ENCODE measurements around the gene SPANXD.
"Not testable (repeated sequence)": the region's sequence is repeated elsewhere in the genome, so short reads cannot be mapped to it uniquely, and the experiment has no call there.

SPANXD gene

GRCh38 chrX:141698639-141699038 is at the start of gene SPANXD:
SPANXD (minus strand) TSS chrX:141698739; CDS start chrX:141698405, 334 bp downstream.
- POLR2A ChIA-PET; DNase-seq (ENCODE audit: extremely low spot score); CTCF ChIA-PET: not testable (repeated sequence)

GRCh38 chrX:141742666-141743065 is 44.1 kb upstream of the SPANXD start:
- TF ChIP-seq FOXM1 (IDR thresholded peaks at IDR 0.05; ENCODE audit: borderline replicate concordance) (no peak), SP1 (IDR thresholded peaks at IDR 0.05) (no peak), FOXA1 (IDR thresholded peaks at IDR 0.05) (no peak), LEF1 (IDR thresholded peaks at IDR 0.05; ENCODE audit: borderline replicate concordance) (no peak), TARDBP (IDR thresholded peaks at IDR 0.05) (no peak)
- DNase-seq (ENCODE audit: extremely low spot score): no peak
- CTCF ChIA-PET: no interaction called here
- POLR2A ChIA-PET: no interaction called here

- no peak for DNase-seq (ENCODE audit: extremely low spot score)
- no peak for TF ChIP-seq CTBP1 (IDR thresholded peaks at IDR 0.05; ENCODE audit: borderline replicate concordance)
- TF ChIP-seq BHLHE40 (IDR thresholded peaks at IDR 0.05; ENCODE audit: borderline replicate concordance): no peak
- TF ChIP-seq LEF1 (IDR thresholded peaks at IDR 0.05; ENCODE audit: borderline replicate concordance): no peak
- TF ChIP-seq FOXK2 (IDR thresholded peaks at IDR 0.05): no peak
- no peak for TF ChIP-seq ARNT (IDR thresholded peaks at IDR 0.05)
- TF ChIP-seq ZNF384 (IDR thresholded peaks at IDR 0.05): no peak
- no peak for TF ChIP-seq L3MBTL2 (conservative IDR thresholded peaks at IDR 0.05)
- no peak for TF ChIP-seq FOXM1 (IDR thresholded peaks at IDR 0.05; ENCODE audit: borderline replicate concordance)
- no peak for TF ChIP-seq NFRKB (IDR thresholded peaks at IDR 0.05)
- no peak for TF ChIP-seq HDGF (IDR thresholded peaks at IDR 0.05; ENCODE audit: borderline replicate concordance)
- no peak for TF ChIP-seq SP1 (IDR thresholded peaks at IDR 0.05)
- no peak for TF ChIP-seq SUZ12 (IDR thresholded peaks at IDR 0.05)
- no peak for TF ChIP-seq PKNOX1 (IDR thresholded peaks at IDR 0.05)
- ChIA-PET POLR2A (no interaction called here), CTCF (interaction anchor here (0.6 kb wide), 1 partner anchor 62 kb away, joined by 3 read pairs; no protein-coding TSS in a partner anchor)
Measured at GRCh38 chrX:141736656-141737055, 38.1 kb upstream of the SPANXD start.

- ChIA-PET CTCF (no interaction called here), POLR2A (no interaction called here)
- no peak for DNase-seq (ENCODE audit: extremely low spot score)
- TF ChIP-seq SUZ12 (IDR thresholded peaks at IDR 0.05) (no peak), HDGF (IDR thresholded peaks at IDR 0.05; ENCODE audit: borderline replicate concordance) (no peak), TARDBP (IDR thresholded peaks at IDR 0.05) (no peak), PKNOX1 (IDR thresholded peaks at IDR 0.05) (no peak), L3MBTL2 (conservative IDR thresholded peaks at IDR 0.05) (no peak), ZNF384 (IDR thresholded peaks at IDR 0.05) (no peak), BHLHE40 (IDR thresholded peaks at IDR 0.05; ENCODE audit: borderline replicate concordance) (no peak), NFRKB (IDR thresholded peaks at IDR 0.05) (no peak), FOXK2 (IDR thresholded peaks at IDR 0.05) (no peak), ELF4 (IDR thresholded peaks at IDR 0.05) (no peak), ARNT (IDR thresholded peaks at IDR 0.05) (no peak), FOXM1 (IDR thresholded peaks at IDR 0.05; ENCODE audit: borderline replicate concordance) (no peak), LEF1 (IDR thresholded peaks at IDR 0.05; ENCODE audit: borderline replicate concordance) (no peak), SP1 (IDR thresholded peaks at IDR 0.05) (no peak), CTBP1 (IDR thresholded peaks at IDR 0.05; ENCODE audit: borderline replicate concordance) (no peak), FOXA1 (IDR thresholded peaks at IDR 0.05) (no peak)
Measured at GRCh38 chrX:141733371-141733770, 34.8 kb upstream of the SPANXD start.

GRCh38 chrX:141732031-141732430 is 33.5 kb upstream of the SPANXD start:
- POLR2A ChIA-PET: no interaction called here
- CTCF ChIA-PET: no interaction called here
- no peak for DNase-seq (ENCODE audit: extremely low spot score)
- no peak for TF ChIP-seq TARDBP (IDR thresholded peaks at IDR 0.05)
- TF ChIP-seq SP1 (IDR thresholded peaks at IDR 0.05): no peak
- no peak for TF ChIP-seq CTBP1 (IDR thresholded peaks at IDR 0.05; ENCODE audit: borderline replicate concordance)
- TF ChIP-seq SUZ12 (IDR thresholded peaks at IDR 0.05): no peak
- no peak for TF ChIP-seq FOXK2 (IDR thresholded peaks at IDR 0.05)
- TF ChIP-seq FOXA1 (IDR thresholded peaks at IDR 0.05): no peak
- no peak for TF ChIP-seq FOXM1 (IDR thresholded peaks at IDR 0.05; ENCODE audit: borderline replicate concordance)
- TF ChIP-seq HDGF (IDR thresholded peaks at IDR 0.05; ENCODE audit: borderline replicate concordance): no peak
- TF ChIP-seq ELF4 (IDR thresholded peaks at IDR 0.05): no peak
- no peak for TF ChIP-seq ZNF384 (IDR thresholded peaks at IDR 0.05)
- TF ChIP-seq LEF1 (IDR thresholded peaks at IDR 0.05; ENCODE audit: borderline replicate concordance): no peak
- no peak for TF ChIP-seq ARNT (IDR thresholded peaks at IDR 0.05)
- TF ChIP-seq PKNOX1 (IDR thresholded peaks at IDR 0.05): no peak
- no peak for TF ChIP-seq BHLHE40 (IDR thresholded peaks at IDR 0.05; ENCODE audit: borderline replicate concordance)
- TF ChIP-seq NFRKB (IDR thresholded peaks at IDR 0.05): no peak
- TF ChIP-seq L3MBTL2 (conservative IDR thresholded peaks at IDR 0.05): no peak

GRCh38 chrX:141724186-141724585 is 25.6 kb upstream of the SPANXD start:
- POLR2A ChIA-PET: no interaction called here
- CTCF ChIA-PET: interaction anchor here (0.6 kb wide), 1 partner anchor 13 kb away, joined by 3 read pairs; no protein-coding TSS in a partner anchor
- no peak for DNase-seq (ENCODE audit: extremely low spot score)
- no peak for TF ChIP-seq FOXA1 (IDR thresholded peaks at IDR 0.05)

GRCh38 chrX:141714680-141715079 is 16.1 kb upstream of the SPANXD start:
- TF ChIP-seq ZNF384 (IDR thresholded peaks at IDR 0.05): no peak
- TF ChIP-seq FOXM1 (IDR thresholded peaks at IDR 0.05; ENCODE audit: borderline replicate concordance): no peak
- no peak for TF ChIP-seq SUZ12 (IDR thresholded peaks at IDR 0.05)
- no peak for TF ChIP-seq FOXA1 (IDR thresholded peaks at IDR 0.05)
- no peak for TF ChIP-seq TARDBP (IDR thresholded peaks at IDR 0.05)
- no peak for TF ChIP-seq HDGF (IDR thresholded peaks at IDR 0.05; ENCODE audit: borderline replicate concordance)
- no peak for TF ChIP-seq PKNOX1 (IDR thresholded peaks at IDR 0.05)
- TF ChIP-seq LEF1 (IDR thresholded peaks at IDR 0.05; ENCODE audit: borderline replicate concordance): no peak
- TF ChIP-seq L3MBTL2 (conservative IDR thresholded peaks at IDR 0.05): no peak
- no peak for TF ChIP-seq FOXK2 (IDR thresholded peaks at IDR 0.05)
- TF ChIP-seq CTBP1 (IDR thresholded peaks at IDR 0.05; ENCODE audit: borderline replicate concordance): no peak
- TF ChIP-seq NFRKB (IDR thresholded peaks at IDR 0.05): no peak
- TF ChIP-seq ARNT (IDR thresholded peaks at IDR 0.05): no peak
- TF ChIP-seq ELF4 (IDR thresholded peaks at IDR 0.05): no peak
- TF ChIP-seq SP1 (IDR thresholded peaks at IDR 0.05): no peak
- no peak for TF ChIP-seq BHLHE40 (IDR thresholded peaks at IDR 0.05; ENCODE audit: borderline replicate concordance)
- no peak for DNase-seq (ENCODE audit: extremely low spot score)
- CTCF ChIA-PET: no interaction called here
- POLR2A ChIA-PET: no interaction called here
